ENCODE data around the gene MBTPS1.

Gene MBTPS1

DNA sequence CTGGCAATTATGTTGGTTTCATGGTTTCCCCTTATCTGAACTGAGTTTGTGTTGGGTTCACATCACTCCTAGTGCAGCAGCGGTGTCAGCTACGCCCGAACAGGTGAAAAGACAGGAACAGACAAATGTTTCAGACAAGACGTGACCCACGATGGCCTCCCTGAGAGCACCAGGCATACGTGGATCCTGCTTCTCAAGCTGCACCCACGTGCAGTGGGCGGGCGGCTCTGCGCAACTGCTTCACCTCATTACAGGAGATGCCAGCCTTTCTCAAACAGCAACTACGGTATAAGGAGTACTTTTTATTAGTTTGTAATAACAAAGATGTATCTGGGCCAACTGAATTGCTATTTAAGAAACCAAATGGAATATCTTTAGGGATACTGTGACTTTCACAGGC is 41.4 kb downstream of the MBTPS1 start:
- Histone ChIP-seq H4K20me1 (ENCODE audit: low read depth, low read length) (0 out of 2 replicates have a peak, but pooled peaks cover 3% of the 10 kb centered on the region), H3K36me3 (ENCODE audit: low read length) (peaks cover 10% of the 10 kb centered on the region; the same call in 1 of the 2 replicates)

DNA sequence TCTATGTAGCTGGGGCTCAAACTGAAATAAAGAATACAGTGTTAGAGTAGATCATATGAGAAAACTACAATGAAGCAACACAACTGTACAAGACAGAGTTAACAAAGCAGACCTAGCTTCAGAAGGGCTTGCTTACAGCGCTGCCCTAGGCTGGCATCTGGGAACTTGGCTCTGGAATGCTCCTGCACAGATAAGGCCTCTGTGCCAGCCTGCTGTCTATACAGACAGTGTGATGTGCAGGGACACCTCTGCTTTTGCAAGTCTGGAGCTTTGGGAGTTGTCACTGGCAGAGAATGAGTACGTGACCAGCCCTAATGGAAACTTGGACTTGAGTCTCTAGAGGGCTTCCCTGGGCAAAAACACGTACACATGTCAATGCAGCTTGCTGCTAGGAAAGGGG is 42.0 kb downstream of the MBTPS1 start:
- Histone ChIP-seq H3K4me3 (ENCODE audit: insufficient read depth, low read length, poor library complexity, severe bottlenecking) (no peak overlapping the region), H3K9me3 (ENCODE audit: insufficient read depth, low read length) (no peaks in the 10 kb centered on the region), H3K9ac (ENCODE audit: low read length) (no peak overlapping the region), H3K4me2 (ENCODE audit: low read depth, low read length, poor library complexity, severe bottlenecking) (no peak overlapping the region), H3F3A (ENCODE audit: insufficient read depth) (no peaks in the 10 kb centered on the region), H3K36me3 (ENCODE audit: low read length) (peaks cover 10% of the 10 kb centered on the region; the same call in 1 of the 2 replicates), H3K27me3 (ENCODE audit: low read length) (no peaks in the 10 kb centered on the region), H3K27ac (ENCODE audit: low read depth, low read length) (no peak overlapping the region), H3K79me2 (ENCODE audit: insufficient read depth, low read length) (peaks cover 25% of the 10 kb centered on the region), H2AFZ (ENCODE audit: low read depth, low read length, severe bottlenecking) (no peak overlapping the region), H3K9me2 (replicated peaks; ENCODE audit: insufficient read depth, low read length) (no peaks in the 10 kb centered on the region), H4K20me1 (ENCODE audit: low read depth, low read length) (0 out of 2 replicates have a peak, but pooled peaks cover 3% of the 10 kb centered on the region)
- no peak for TF ChIP-seq EZH2phosphoT487 (conservative IDR thresholded peaks at IDR 0.05; ENCODE audit: low read length)
- TF ChIP-seq CTCF (IDR thresholded peaks at IDR 0.05; ENCODE audit: insufficient read depth, low read length, poor library complexity, severe bottlenecking) = no peak

More for the DNA sequence above, 41.4 kb downstream of the MBTPS1 start:
- no peak overlapping the region for H2AFZ ChIP-seq (ENCODE audit: low read depth, low read length, severe bottlenecking)
- no peak overlapping the region for H3K4me3 ChIP-seq (ENCODE audit: insufficient read depth, low read length, poor library complexity, severe bottlenecking)
- H3K4me2 ChIP-seq (ENCODE audit: low read depth, low read length, poor library complexity, severe bottlenecking) = no peak overlapping the region
- H3K9ac ChIP-seq (ENCODE audit: low read length) = no peak overlapping the region
- H3K27me3 ChIP-seq (ENCODE audit: low read length) = no peaks in the 10 kb centered on the region
- H3K9me3 ChIP-seq (ENCODE audit: insufficient read depth, low read length) = no peaks in the 10 kb centered on the region
- H3F3A ChIP-seq (ENCODE audit: insufficient read depth) = no peaks in the 10 kb centered on the region
- TF ChIP-seq CTCF (IDR thresholded peaks at IDR 0.05; ENCODE audit: insufficient read depth, low read length, poor library complexity, severe bottlenecking) (no peak), EZH2phosphoT487 (conservative IDR thresholded peaks at IDR 0.05; ENCODE audit: low read length) (no peak)
- H3K9me2 ChIP-seq (replicated peaks; ENCODE audit: insufficient read depth, low read length) = no peaks in the 10 kb centered on the region
- no peak overlapping the region for H3K27ac ChIP-seq (ENCODE audit: low read depth, low read length)
- H3K79me2 ChIP-seq (ENCODE audit: insufficient read depth, low read length) = peaks cover 25% of the 10 kb centered on the region

- no peak overlapping the region for H2AFZ ChIP-seq (ENCODE audit: low read depth, low read length, severe bottlenecking)
- no peak overlapping the region for H3K9ac ChIP-seq (ENCODE audit: low read length)
- H3K9me3 ChIP-seq (ENCODE audit: insufficient read depth, low read length) = no peaks in the 10 kb centered on the region
- no peak overlapping the region for H3K27ac ChIP-seq (ENCODE audit: low read depth, low read length)
- H3K36me3 ChIP-seq (ENCODE audit: low read length) = peaks cover 10% of the 10 kb centered on the region; the same call in 1 of the 2 replicates
- no peak overlapping the region for H3K4me3 ChIP-seq (ENCODE audit: insufficient read depth, low read length, poor library complexity, severe bottlenecking)
- H3K79me2 ChIP-seq (ENCODE audit: insufficient read depth, low read length) = peaks cover 8% of the 10 kb centered on the region; the same call in 1 of the 2 replicates
- H3K9me2 ChIP-seq (replicated peaks; ENCODE audit: insufficient read depth, low read length) = no peaks in the 10 kb centered on the region
- no peaks in the 10 kb centered on the region for H3K27me3 ChIP-seq (ENCODE audit: low read length)
- H3F3A ChIP-seq (ENCODE audit: insufficient read depth) = no peaks in the 10 kb centered on the region
- 0 out of 2 replicates have a peak, but pooled peaks cover 3% of the 10 kb centered on the region for H4K20me1 ChIP-seq (ENCODE audit: low read depth, low read length)
- no peak overlapping the region for H3K4me2 ChIP-seq (ENCODE audit: low read depth, low read length, poor library complexity, severe bottlenecking)
- TF ChIP-seq EZH2phosphoT487 (conservative IDR thresholded peaks at IDR 0.05; ENCODE audit: low read length) = no peak
- TF ChIP-seq CTCF (IDR thresholded peaks at IDR 0.05; ENCODE audit: insufficient read depth, low read length, poor library complexity, severe bottlenecking) = no peak
These were observed 44.7 kb downstream of the MBTPS1 start for GRCh38 chr16:84072014-84072413.
